CD14-positive monocyte (primary cell): ENCODE measurements around the gene TTC7B. TPM values are rescaled to one million over a fixed set of nuclear protein-coding genes. Genes with fewer than 3 reads are reported as not detected.

Experiments used
- DNase-seq, 3 donors: peaks; one replicate each; pipeline ENCODE4 v3.0.0-alpha.2; 2011 to 2022
- H2AFZ ChIP-seq: 2 replicates; pipeline ENCODE4 v1.6.0; 2012; ENCODE audit warnings: mild to moderate bottlenecking, low read depth, low read length, inconsistent platforms; ENCODE audit not compliant: insufficient read depth, poor library complexity, severe bottlenecking
- H3K27ac ChIP-seq, 2 donors: 1 replicate in 1 of 2; 2 replicates in 1 of 2; pipeline ENCODE4 v1.5.1; 2012 to 2013; ENCODE audit warnings: low read length in 2 of 2, control low read depth in 1 of 2, inconsistent platforms in 1 of 2, low read depth in 1 of 2, mild to moderate bottlenecking in 1 of 2
- H3K27me3 ChIP-seq, 2 donors: one replicate each; pipeline versions ENCODE4 v1.6.0 to v1.6.1; 2011 to 2013; ENCODE audit warnings: low read length in 2 of 2; ENCODE audit not compliant: control insufficient read depth in 2 of 2, insufficient read depth in 2 of 2
- H3K36me3 ChIP-seq, 2 donors: replicated peaks in 1 of 2; 1 replicate in 1 of 2; 2 replicates in 1 of 2; pipeline versions ENCODE4 v1.5.1 to v1.6.1; 2012 to 2013; ENCODE audit warnings: low read length in 2 of 2, control low read depth in 1 of 2, inconsistent platforms in 1 of 2, mild to moderate bottlenecking in 1 of 2; ENCODE audit not compliant: insufficient read depth in 2 of 2, control insufficient read depth in 1 of 2
- H3K4me1 ChIP-seq, 2 donors: 1 replicate in 1 of 2; 2 replicates in 1 of 2; pipeline versions ENCODE4 v1.5.1 to v1.6.1; 2012 to 2013; ENCODE audit warnings: low read length in 2 of 2, control low read depth in 1 of 2, inconsistent platforms in 1 of 2, mild to moderate bottlenecking in 1 of 2, moderate library complexity in 1 of 2; ENCODE audit not compliant: insufficient read depth in 2 of 2, control insufficient read depth in 1 of 2
- H3K4me2 ChIP-seq: replicated peaks from 2 replicates; pipeline ENCODE3; 2012; ENCODE audit warnings: low read length, moderate library complexity, mild to moderate bottlenecking; ENCODE audit not compliant: poor library complexity, severe bottlenecking; ENCODE audit errors: extremely low read depth
- H3K4me3 ChIP-seq, 3 experiments: fragments of 200-600 bp in 1 of 3; sonication (generic) in 1 of 3; replicated peaks in 1 of 3; 1 replicate in 2 of 3; 2 replicates in 1 of 3; pipeline ENCODE4 v1.5.1; 2011 to 2013; ENCODE audit warnings: low read length in 3 of 3, mild to moderate bottlenecking in 3 of 3, control low read depth in 2 of 3, low read depth in 2 of 3, inconsistent platforms in 1 of 3, moderate library complexity in 1 of 3
- H3K79me2 ChIP-seq: 2 replicates; pipeline ENCODE4 v1.6.0; 2012; ENCODE audit warnings: mild to moderate bottlenecking, control low read depth, inconsistent platforms, low read length, moderate library complexity; ENCODE audit not compliant: insufficient read depth
- H3K9ac ChIP-seq: 2 replicates; pipeline ENCODE4 v1.6.0; 2017; ENCODE audit warnings: low read length, mild to moderate bottlenecking; ENCODE audit not compliant: insufficient read depth, poor library complexity, severe bottlenecking
- H3K9me3 ChIP-seq, 2 donors: replicated peaks in 1 of 2; 1 replicate in 1 of 2; 2 replicates in 1 of 2; pipeline versions ENCODE4 v1.5.1 to v1.6.1; 2012 to 2013; ENCODE audit warnings: low read length in 2 of 2, control low read depth in 1 of 2; ENCODE audit not compliant: control insufficient read depth in 1 of 2, insufficient read depth in 1 of 2
- H4K20me1 ChIP-seq: 2 replicates; pipeline ENCODE4 v1.6.0; 2012; ENCODE audit warnings: mild to moderate bottlenecking, low read length, control low read depth, moderate library complexity; ENCODE audit not compliant: insufficient read depth
- H3K27ac Mint-ChIP-seq, 7 donors: one replicate each; pipeline ENCODE4 v1.8.0; 2020; ENCODE audit warnings: mild to moderate bottlenecking in 7 of 7, mixed read lengths in 7 of 7, moderate library complexity in 6 of 7, inconsistent platforms in 2 of 7
- H3K27me3 Mint-ChIP-seq, 3 donors: one replicate each; pipeline ENCODE4 v1.8.0; 2021 to 2022; ENCODE audit warnings: low read depth in 3 of 3, mild to moderate bottlenecking in 3 of 3, mixed read lengths in 3 of 3, moderate library complexity in 3 of 3, inconsistent platforms in 1 of 3
- H3K36me3 Mint-ChIP-seq, 2 donors: one replicate each; pipeline ENCODE4 v1.8.0; 2020; ENCODE audit warnings: mixed read lengths in 2 of 2, inconsistent platforms in 1 of 2, mild to moderate bottlenecking in 1 of 2
- H3K4me1 Mint-ChIP-seq: one replicate; pipeline ENCODE4 v1.8.0; 2020; ENCODE audit warnings: mild to moderate bottlenecking, mixed read lengths
- H3K4me3 Mint-ChIP-seq, 2 donors: one replicate each; pipeline ENCODE4 v1.8.0; 2020; ENCODE audit warnings: mild to moderate bottlenecking in 2 of 2, mixed read lengths in 2 of 2, moderate library complexity in 1 of 2
- H3K9me3 Mint-ChIP-seq, 7 donors: one replicate each; pipeline ENCODE4 v1.8.0; 2020 to 2022; ENCODE audit warnings: mixed read lengths in 7 of 7, mild to moderate bottlenecking in 6 of 7, moderate library complexity in 6 of 7, inconsistent platforms in 2 of 7
- CTCF ChIP-seq: fragments of 200-600 bp; IDR thresholded peaks from one replicate; pipeline ENCODE4 v1.8.0; 2022; ENCODE audit warnings: antibody characterized with exemption, mild to moderate bottlenecking
- WGBS: methylation state at CpG from one replicate; pipeline ENCODE4 v1.1.5; 2013; ENCODE audit warnings: missing lambda C conversion rate; ENCODE audit not compliant: insufficient coverage; 5-methylcytosine and 5-hydroxymethylcytosine counted together
- intact Hi-C, 2 donors: fragments of 100-400 bp; cut with micrococcal nuclease; formaldehyde crosslinking; loops; one replicate each; pipeline versions ENCODE4 v1.15.0 to v1.15.1; 2023
- polyA plus RNA-seq, 3 donors: library from polyadenylated mRNA; depleted of rRNA in 1 of 3; unstranded in 2 of 3; stranded (reverse) in 1 of 3; fragments of 300-500 nt in 2 of 3; fragments of >200 nt in 1 of 3; fragmentation: Illumina TruSeq in 2 of 3; gene quantifications; 1 replicate in 2 of 3; 2 replicates in 1 of 3; pipeline ENCODE4 v1.2.3, GENCODE V29; 2012 to 2021

TTC7B gene
- polyA plus RNA-seq, 3 donors = 0.87 to 2.6 (median 1.2) TPM

DNA sequence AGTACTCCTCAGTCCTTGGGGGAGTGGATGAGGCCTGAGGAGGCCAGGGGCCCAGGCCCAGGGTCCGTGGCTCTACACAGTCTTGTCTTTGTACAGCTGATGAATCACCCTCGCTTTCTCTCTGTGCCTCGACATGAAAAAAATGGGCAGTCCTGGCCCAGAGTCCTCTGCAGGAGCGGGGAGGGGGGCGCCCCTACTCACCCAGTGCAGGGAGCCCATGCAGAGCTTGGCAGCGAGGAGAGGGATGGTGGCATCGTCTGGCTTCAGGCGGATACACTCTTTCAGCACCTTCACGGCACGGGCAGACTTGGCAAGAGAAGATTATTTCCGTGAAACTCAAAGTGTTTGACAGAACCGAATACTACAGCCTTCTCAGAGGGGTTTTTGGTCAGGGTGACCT, 159.3 kb downstream of the TTC7B start:
- intact Hi-C loops = loop anchor here (5.0 to 10.0 kb wide), 2 partner anchors 50 to 52 kb away; no protein-coding TSS in a partner anchor
- WGBS = 98% methylated on average over 12 of the region's 12 CpGs
- Histone ChIP-seq H2AFZ (no peak overlapping the region), H4K20me1 (no peaks in the 10 kb centered on the region), H3K36me3 (no peaks in the 10 kb centered on the region), H3K79me2 (no peaks in the 10 kb centered on the region), H3K4me1 (peaks cover 42 to 56% of the 10 kb centered on the region in 2 donors), H3K9me3 (no peaks in the 10 kb centered on the region), H3K27ac (no peak overlapping the region), H3K4me2 (no peak overlapping the region), H3K4me3 (no peak overlapping the region), H3K9ac (no peak overlapping the region), H3K27me3 (no peaks in the 10 kb centered on the region)
- peaks cover 53% of the 10 kb centered on the region for H3K4me1 Mint-ChIP-seq
- no peaks in the 10 kb centered on the region for H3K9me3 Mint-ChIP-seq
- peaks cover 0 to 9% (median 6%) of the 10 kb centered on the region in 3 donors for H3K27me3 Mint-ChIP-seq
- TF ChIP-seq CTCF = no peak
- no peak for DNase-seq
- H3K27ac Mint-ChIP-seq = peak overlapping the region in 1 of 7 donors; percentile 10
- no peak overlapping the region for H3K4me3 Mint-ChIP-seq
- H3K36me3 Mint-ChIP-seq = peaks cover 6 to 9% of the 10 kb centered on the region in 2 donors

DNA sequence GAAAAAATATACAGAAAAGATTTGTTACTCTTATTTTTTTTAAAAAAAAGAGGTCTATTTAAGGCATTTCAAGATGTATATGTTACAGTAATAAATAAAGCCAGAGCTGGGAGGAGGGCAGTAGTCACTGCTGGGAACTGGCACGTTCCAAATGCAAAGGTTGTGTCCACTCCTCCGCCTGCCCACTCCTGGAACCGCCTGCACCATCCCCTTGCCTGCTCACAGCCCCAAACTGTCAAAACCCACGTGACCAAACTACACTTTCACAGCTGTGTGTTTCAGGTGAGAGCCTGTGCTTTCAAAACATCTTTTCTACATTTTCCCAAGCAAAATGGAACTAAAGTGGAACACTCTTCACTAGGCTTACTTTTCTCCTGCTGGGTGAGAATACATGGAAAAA, 160.4 kb downstream of the TTC7B start:
- Histone ChIP-seq H3K4me2 (no peak overlapping the region), H3K9ac (no peak overlapping the region), H3K36me3 (no peaks in the 10 kb centered on the region), H4K20me1 (no peaks in the 10 kb centered on the region), H2AFZ (no peak overlapping the region), H3K27ac (no peak overlapping the region), H3K4me3 (no peak overlapping the region), H3K79me2 (no peaks in the 10 kb centered on the region), H3K27me3 (no peaks in the 10 kb centered on the region), H3K9me3 (no peaks in the 10 kb centered on the region), H3K4me1 (peaks cover 31 to 44% of the 10 kb centered on the region in 2 donors)
- no peak overlapping the region for H3K27ac Mint-ChIP-seq
- intact Hi-C loops = loop anchor here (5.0 to 10.0 kb wide), 2 partner anchors 49 to 51 kb away; no protein-coding TSS in a partner anchor
- peaks cover 6 to 9% of the 10 kb centered on the region in 2 donors for H3K36me3 Mint-ChIP-seq
- DNase-seq = no peak
- WGBS = 100% methylated on average over 4 of the region's 4 CpGs
- TF ChIP-seq CTCF = no peak
- no peaks in the 10 kb centered on the region for H3K9me3 Mint-ChIP-seq
- peaks cover 0 to 9% (median 6%) of the 10 kb centered on the region in 3 donors for H3K27me3 Mint-ChIP-seq
- peaks cover 43% of the 10 kb centered on the region for H3K4me1 Mint-ChIP-seq
- no peak overlapping the region for H3K4me3 Mint-ChIP-seq
